ENCODE data around the gene SLC46A3. TPM values are rescaled to one million over a fixed set of nuclear protein-coding genes. Genes with fewer than 3 reads are reported as not detected.

Gene SLC46A3
- total and polyA plus RNA-seq, 2 of the 13 experiments (the other 11 are each of a cell fraction or from before 2014, with no cell fraction given): not detected

- 0 out of 2 replicates have a peak, but pooled peaks have one; percentile 32 for TF ChIP-seq HMGXB3 (CRISPR knock-in tag; IDR thresholded peaks at IDR 0.05; ENCODE audit: borderline replicate concordance)
- no peak for TF ChIP-seq GTF2F1 (IDR thresholded peaks at IDR 0.05; ENCODE audit: low read length)
- TF ChIP-seq ZNF34 (CRISPR knock-in tag; IDR thresholded peaks at IDR 0.05; ENCODE audit: borderline replicate concordance): no peak
- TF ChIP-seq CEBPG (CRISPR knock-in tag; IDR thresholded peaks at IDR 0.05): 0 out of 2 replicates have a peak, but pooled peaks have one; percentile 15
- TF ChIP-seq NR0B2 (CRISPR knock-in tag; IDR thresholded peaks at IDR 0.05): no peak
- TF ChIP-seq ZSCAN22 (CRISPR knock-in tag; IDR thresholded peaks at IDR 0.05): peak; percentile 75; the same call in 1 of the 2 replicates
- TF ChIP-seq HNF1B (CRISPR knock-in tag; IDR thresholded peaks at IDR 0.05): peak; percentile 80
- TF ChIP-seq JDP2 (CRISPR knock-in tag; IDR thresholded peaks at IDR 0.05; ENCODE audit: borderline replicate concordance): no peak; the same call in 1 of the 2 replicates
- TF ChIP-seq ZNF3 (CRISPR knock-in tag; IDR thresholded peaks at IDR 0.05): no peak
- TF ChIP-seq, protein P1, sequence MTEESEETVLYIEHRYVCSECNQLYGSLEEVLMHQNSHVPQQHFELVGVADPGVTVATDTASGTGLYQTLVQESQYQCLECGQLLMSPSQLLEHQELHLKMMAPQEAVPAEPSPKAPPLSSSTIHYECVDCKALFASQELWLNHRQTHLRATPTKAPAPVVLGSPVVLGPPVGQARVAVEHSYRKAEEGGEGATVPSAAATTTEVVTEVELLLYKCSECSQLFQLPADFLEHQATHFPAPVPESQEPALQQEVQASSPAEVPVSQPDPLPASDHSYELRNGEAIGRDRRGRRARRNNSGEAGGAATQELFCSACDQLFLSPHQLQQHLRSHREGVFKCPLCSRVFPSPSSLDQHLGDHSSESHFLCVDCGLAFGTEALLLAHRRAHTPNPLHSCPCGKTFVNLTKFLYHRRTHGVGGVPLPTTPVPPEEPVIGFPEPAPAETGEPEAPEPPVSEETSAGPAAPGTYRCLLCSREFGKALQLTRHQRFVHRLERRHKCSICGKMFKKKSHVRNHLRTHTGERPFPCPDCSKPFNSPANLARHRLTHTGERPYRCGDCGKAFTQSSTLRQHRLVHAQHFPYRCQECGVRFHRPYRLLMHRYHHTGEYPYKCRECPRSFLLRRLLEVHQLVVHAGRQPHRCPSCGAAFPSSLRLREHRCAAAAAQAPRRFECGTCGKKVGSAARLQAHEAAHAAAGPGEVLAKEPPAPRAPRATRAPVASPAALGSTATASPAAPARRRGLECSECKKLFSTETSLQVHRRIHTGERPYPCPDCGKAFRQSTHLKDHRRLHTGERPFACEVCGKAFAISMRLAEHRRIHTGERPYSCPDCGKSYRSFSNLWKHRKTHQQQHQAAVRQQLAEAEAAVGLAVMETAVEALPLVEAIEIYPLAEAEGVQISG (CRISPR knock-in tag; IDR thresholded peaks at IDR 0.05): peak; percentile 97
- 0 out of 2 replicates have a peak, but pooled peaks have one; percentile 46 for TF ChIP-seq DMTF1 (CRISPR knock-in tag; IDR thresholded peaks at IDR 0.05)
- TF ChIP-seq ZNF460 (CRISPR knock-in tag; IDR thresholded peaks at IDR 0.05; ENCODE audit: borderline replicate concordance): peak; percentile 9; the same call in 1 of the 2 replicates
- TF ChIP-seq HHEX (CRISPR knock-in tag; IDR thresholded peaks at IDR 0.05): no peak
- no peak for TF ChIP-seq ZNF570 (CRISPR knock-in tag; IDR thresholded peaks at IDR 0.05; ENCODE audit: borderline replicate concordance)
Measured at GRCh38 chr13:28658796-28659620, 59.8 kb downstream of the SLC46A3 start, which contains the start of gene POMP (continued).
